Parietal lobe (tissue), 2 donors: Measurements from ENCODE around the gene FNDC8. TPM values are rescaled to one million over a fixed set of nuclear protein-coding genes. Genes with fewer than 3 reads are reported as not detected.

Experiments used
- small RNA-seq: library from RNA; depleted of rRNA; stranded (forward); fragments of <200 nt; gene quantifications from one replicate; pipeline ENCODE3, GENCODE V24; 2014; ENCODE audit warnings: low replicate concordance
- total RNA-seq: library from RNA; depleted of rRNA; stranded (reverse); fragments of >200 nt; gene quantifications from one replicate; pipeline ENCODE4 v1.2.3, GENCODE V29; 2014

The FNDC8 gene
- total RNA-seq = not detected

GRCh38 chr17:35121315-35121714 lies at the start of gene FNDC8:
TSS of gene FNDC8 (plus strand) at chr17:35121615. CDS start at chr17:35121694, 79 bp downstream.

GRCh38 chr17:35119370-35120165 lies 1.8 kb upstream of the FNDC8 start, which contains the start of gene RAD51D:
TSS of gene RAD51D (minus strand) at chr17:35119860. CDS start at chr17:35119613, 247 bp downstream.

GRCh38 chr17:35141681-35142466 lies 20.5 kb downstream of the FNDC8 start, which contains the start of gene NLE1:
TSS of gene NLE1 (minus strand) at chr17:35142303. CDS start at chr17:35142275, 28 bp downstream.

GRCh38 chr17:35147375-35147905 lies 26.0 kb downstream of the FNDC8 start, which contains the start of gene UNC45B:
TSS of gene UNC45B (plus strand) at chr17:35147817. CDS start at chr17:35148264, 447 bp downstream.

Small RNA genes within 50 kb of the gene (small RNA-seq; reads per million reads assigned to genes)
- not detected for gene AC004223.1
- gene RNU6-840P = not detected

Other genes starting within 250 kb of the FNDC8 start
- gene CCT6B, start 160.2 kb upstream of the FNDC8 start, total RNA-seq = 2.5 TPM
- 16.6 TPM for gene ZNF830, start 160.1 kb upstream of the FNDC8 start, total RNA-seq
- gene LIG3, start 141.1 kb upstream of the FNDC8 start, total RNA-seq = 63.9 TPM
- gene RFFL, start 57.9 kb upstream of the FNDC8 start, total RNA-seq = 15.3 TPM
- gene RAD51D, start 1.8 kb upstream of the FNDC8 start, total RNA-seq = 23.8 TPM
- gene NLE1, start 20.7 kb downstream of the FNDC8 start, total RNA-seq = 33.5 TPM
- gene UNC45B, start 26.2 kb downstream of the FNDC8 start, total RNA-seq = under 0.01 TPM
- not detected for gene SLC35G3, start 72.8 kb downstream of the FNDC8 start, total RNA-seq
- 3.1 TPM for gene SLFN5, start 121.5 kb downstream of the FNDC8 start, total RNA-seq